Thyroid gland (tissue), 4 donors: ENCODE measurements around the gene MYLK.

Source experiments
- CTCF ChIP-seq, 6 experiments: fragments of 200-600 bp in 3 of 6; fragments of 450-650 bp in 3 of 6; sonication (generic) in 3 of 6; IDR thresholded peaks; one replicate each; pipeline ENCODE4 v1.5.1; 2016 to 2019; ENCODE audit warnings: antibody characterized with exemption in 6 of 6, mild to moderate bottlenecking in 2 of 6, inconsistent platforms in 1 of 6, moderate library complexity in 1 of 6
- POLR2A ChIP-seq, 2 donors: fragments of 450-650 bp; IDR thresholded peaks; one replicate each; pipeline ENCODE4 v1.6.1; 2017; ENCODE audit warnings: antibody characterized with exemption in 2 of 2, mild to moderate bottlenecking in 2 of 2, moderate library complexity in 1 of 2

- TF ChIP-seq CTCF (IDR thresholded peaks at IDR 0.05) (no peak), POLR2A (IDR thresholded peaks at IDR 0.05) (no peak)
Measured at GRCh38 chr3:123723070-123723469, 161.1 kb downstream of the MYLK start.
